Parathyroid adenoma (tissue), 2 donors: ENCODE data around the gene PFDN5.
A peak's percentile ranks its signal among the peaks of the same experiment; 100 is the strongest.
"Not testable (repeated sequence)": the region's sequence is repeated elsewhere in the genome, so short reads cannot be mapped to it uniquely, and the experiment has no call there.

Experiments used
- H2AFZ ChIP-seq: fragments of 300-600 bp; sonication (generic); one replicate; pipeline ENCODE4 v1.7.0; 2017; ENCODE audit warnings: antibody characterized with exemption, mild to moderate bottlenecking
- H3K27ac ChIP-seq: fragments of 300-600 bp; sonication (generic); one replicate; pipeline ENCODE4 v1.7.0; 2017
- H3K27me3 ChIP-seq: fragments of 300-600 bp; sonication (generic); one replicate; pipeline ENCODE4 v1.7.0; 2017; ENCODE audit warnings: low read length; ENCODE audit not compliant: control insufficient read depth, insufficient read depth
- H3K36me3 ChIP-seq: fragments of 300-600 bp; sonication (generic); one replicate; pipeline ENCODE4 v1.7.0; 2017; ENCODE audit warnings: low read length; ENCODE audit not compliant: control insufficient read depth, insufficient read depth
- H3K4me1 ChIP-seq: fragments of 300-600 bp; sonication (generic); one replicate; pipeline ENCODE4 v1.7.0; 2017; ENCODE audit warnings: control low read depth
- H3K4me2 ChIP-seq: fragments of 300-600 bp; sonication (generic); one replicate; pipeline ENCODE4 v1.7.0; 2017; ENCODE audit warnings: low read length
- H3K4me3 ChIP-seq: fragments of 300-600 bp; sonication (generic); one replicate; pipeline ENCODE4 v1.7.0; 2017; ENCODE audit warnings: low read depth, low read length
- H3K79me2 ChIP-seq: fragments of 300-600 bp; sonication (generic); one replicate; pipeline ENCODE4 v1.7.0; 2017; ENCODE audit warnings: control low read depth
- H3K9ac ChIP-seq: fragments of 300-600 bp; sonication (generic); one replicate; pipeline ENCODE4 v1.7.0; 2017; ENCODE audit warnings: mild to moderate bottlenecking
- H3K9me3 ChIP-seq: fragments of 300-600 bp; sonication (generic); one replicate; pipeline ENCODE4 v1.7.0; 2017; ENCODE audit warnings: low read length; ENCODE audit not compliant: control insufficient read depth
- TF ChIP-seq, protein P1 (sequence below): fragments of 300-600 bp; sonication (generic); IDR thresholded peaks from one replicate; pipeline ENCODE4 v1.7.0; 2017; ENCODE audit warnings: antibody characterized with exemption, mild to moderate bottlenecking
- donor health status: primary hyperparathyroidism.

Gene PFDN5

DNA sequence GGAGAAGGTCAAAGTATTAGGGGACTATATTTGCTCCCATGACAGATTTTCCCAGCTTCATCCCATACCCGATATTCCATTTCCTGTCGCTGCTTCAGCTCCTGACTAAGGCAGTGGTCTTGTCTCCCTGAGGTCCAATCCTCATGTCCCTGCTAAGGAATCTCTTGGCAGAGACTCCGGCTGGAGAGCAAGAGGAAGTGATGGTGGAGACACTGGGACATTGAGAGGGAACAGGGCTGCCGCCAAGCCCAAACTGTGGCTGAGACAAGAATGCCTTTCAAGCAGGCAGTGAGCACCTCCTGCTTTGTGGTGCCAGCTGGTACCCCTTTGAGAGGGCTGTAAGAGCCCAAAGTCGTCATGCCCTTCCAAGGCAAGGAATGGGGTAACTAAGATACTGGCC is 35.3 kb downstream of the PFDN5 start:
- no peaks in the 10 kb centered on the region for H3K36me3 ChIP-seq
- no peak overlapping the region for H2AFZ ChIP-seq
- H3K27me3 ChIP-seq = no peaks in the 10 kb centered on the region
- H3K27ac ChIP-seq = peak overlapping the region; percentile 39
- H3K9me3 ChIP-seq = no peaks in the 10 kb centered on the region
- no peak overlapping the region for H3K9ac ChIP-seq
- TF ChIP-seq, protein P1, sequence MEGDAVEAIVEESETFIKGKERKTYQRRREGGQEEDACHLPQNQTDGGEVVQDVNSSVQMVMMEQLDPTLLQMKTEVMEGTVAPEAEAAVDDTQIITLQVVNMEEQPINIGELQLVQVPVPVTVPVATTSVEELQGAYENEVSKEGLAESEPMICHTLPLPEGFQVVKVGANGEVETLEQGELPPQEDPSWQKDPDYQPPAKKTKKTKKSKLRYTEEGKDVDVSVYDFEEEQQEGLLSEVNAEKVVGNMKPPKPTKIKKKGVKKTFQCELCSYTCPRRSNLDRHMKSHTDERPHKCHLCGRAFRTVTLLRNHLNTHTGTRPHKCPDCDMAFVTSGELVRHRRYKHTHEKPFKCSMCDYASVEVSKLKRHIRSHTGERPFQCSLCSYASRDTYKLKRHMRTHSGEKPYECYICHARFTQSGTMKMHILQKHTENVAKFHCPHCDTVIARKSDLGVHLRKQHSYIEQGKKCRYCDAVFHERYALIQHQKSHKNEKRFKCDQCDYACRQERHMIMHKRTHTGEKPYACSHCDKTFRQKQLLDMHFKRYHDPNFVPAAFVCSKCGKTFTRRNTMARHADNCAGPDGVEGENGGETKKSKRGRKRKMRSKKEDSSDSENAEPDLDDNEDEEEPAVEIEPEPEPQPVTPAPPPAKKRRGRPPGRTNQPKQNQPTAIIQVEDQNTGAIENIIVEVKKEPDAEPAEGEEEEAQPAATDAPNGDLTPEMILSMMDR = no peak
- H3K79me2 ChIP-seq = no peaks in the 10 kb centered on the region
- no peak overlapping the region for H3K4me2 ChIP-seq
- H3K4me1 ChIP-seq = no peaks in the 10 kb centered on the region
- H3K4me3 ChIP-seq = no peak overlapping the region

DNA sequence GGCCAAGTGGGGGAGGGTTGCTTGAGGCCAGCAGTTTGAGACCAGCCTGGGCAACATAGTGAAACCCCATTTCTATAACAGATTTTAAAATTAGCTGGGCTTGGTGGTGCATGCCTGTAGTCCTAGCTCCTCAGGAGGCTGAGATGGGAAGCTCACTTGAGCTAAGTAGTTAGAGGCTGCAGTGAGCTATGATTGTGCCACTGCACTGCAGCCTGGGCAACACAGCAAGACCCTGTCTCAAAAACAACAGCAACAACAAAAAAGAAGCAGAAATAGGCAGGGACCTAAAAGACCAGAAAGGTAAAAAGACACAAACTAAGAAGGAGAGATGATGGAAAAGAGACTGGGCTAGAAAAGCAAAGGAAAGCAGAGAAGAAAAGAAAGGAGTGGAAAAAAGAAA is 37.0 kb downstream of the PFDN5 start:
- H3K27me3 ChIP-seq, H3K9ac ChIP-seq, H3K4me2 ChIP-seq, H3K4me3 ChIP-seq, H2AFZ ChIP-seq, H3K79me2 ChIP-seq, H3K9me3 ChIP-seq, H3K4me1 ChIP-seq, H3K27ac ChIP-seq, H3K36me3 ChIP-seq: not testable (repeated sequence)

DNA sequence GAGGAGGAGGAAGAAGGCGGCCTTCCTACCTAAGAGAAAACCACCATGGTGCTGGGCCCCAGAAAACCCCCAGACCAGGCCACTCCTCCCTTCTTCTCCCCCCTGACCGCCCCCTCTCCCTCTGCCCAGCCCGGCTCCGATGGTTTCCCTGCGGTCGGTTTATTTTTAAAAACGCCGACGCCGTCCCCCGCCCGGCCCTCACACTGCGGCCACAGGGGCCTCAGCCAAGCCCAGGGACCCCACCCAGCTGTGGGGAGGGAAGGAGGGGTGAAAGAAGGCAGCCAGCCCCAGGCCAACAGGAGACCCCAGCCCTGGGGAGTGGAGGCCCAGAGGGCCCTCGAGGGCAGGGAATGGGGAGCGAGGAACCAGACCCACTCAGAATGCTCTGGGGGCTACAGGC is 37.4 kb downstream of the PFDN5 start:
- TF ChIP-seq, protein P1 = no peak
- Histone ChIP-seq H3K4me2 (no peak overlapping the region), H3K36me3 (no peaks in the 10 kb centered on the region), H3K9me3 (no peaks in the 10 kb centered on the region), H3K27ac (no peak overlapping the region), H2AFZ (no peak overlapping the region), H3K79me2 (no peaks in the 10 kb centered on the region), H3K4me1 (no peaks in the 10 kb centered on the region), H3K27me3 (no peaks in the 10 kb centered on the region), H3K9ac (no peak overlapping the region), H3K4me3 (no peak overlapping the region)

DNA sequence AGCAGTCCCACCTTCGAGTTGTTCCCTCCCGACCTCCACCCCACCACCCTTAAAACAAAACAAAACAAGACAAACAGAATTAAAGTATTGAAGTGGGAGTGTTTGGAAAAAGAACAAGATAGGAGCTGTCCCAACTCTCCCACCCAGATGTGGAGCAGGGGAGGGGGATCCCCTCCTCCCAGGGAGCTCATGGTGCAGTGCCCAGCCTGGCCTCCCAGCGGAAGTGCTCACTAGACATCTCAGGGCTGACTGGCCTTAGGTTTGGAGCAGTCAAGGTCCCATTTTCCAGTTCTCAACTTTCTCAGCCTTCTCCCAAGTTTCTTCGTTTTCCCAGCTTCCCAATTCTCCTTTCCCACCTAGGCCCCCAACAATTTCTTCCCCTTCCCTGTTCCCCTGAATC is 37.9 kb downstream of the PFDN5 start:
- no peaks in the 10 kb centered on the region for H3K79me2 ChIP-seq
- no peak overlapping the region for H3K9ac ChIP-seq
- no peak overlapping the region for H3K27ac ChIP-seq
- H3K4me2 ChIP-seq = no peak overlapping the region
- no peak overlapping the region for H3K4me3 ChIP-seq
- H3K36me3 ChIP-seq = no peaks in the 10 kb centered on the region
- H3K4me1 ChIP-seq = no peaks in the 10 kb centered on the region
- H2AFZ ChIP-seq = no peak overlapping the region
- TF ChIP-seq, protein P1 = no peak
- H3K9me3 ChIP-seq = no peaks in the 10 kb centered on the region
- no peaks in the 10 kb centered on the region for H3K27me3 ChIP-seq

DNA sequence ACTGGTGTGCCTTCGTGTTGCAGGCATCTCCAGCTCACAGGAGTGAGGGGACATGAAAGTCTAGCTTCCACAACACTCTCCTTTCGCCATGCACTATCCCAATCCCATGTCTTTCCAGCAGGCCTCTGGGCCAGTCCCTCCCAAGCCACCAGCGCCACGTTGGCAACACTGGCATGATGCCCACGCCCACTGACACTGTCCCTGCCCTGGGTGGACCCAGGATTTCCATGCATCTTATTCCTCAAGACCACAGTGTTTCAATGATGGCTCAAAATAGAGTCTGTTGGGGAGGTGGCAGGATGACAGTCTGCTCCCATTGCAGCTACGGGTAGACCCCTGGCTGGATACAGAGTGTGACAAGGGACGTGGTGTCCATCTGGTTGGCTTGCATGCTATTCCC is 38.5 kb downstream of the PFDN5 start:
- Histone ChIP-seq H3K79me2 (no peaks in the 10 kb centered on the region), H3K27me3 (no peaks in the 10 kb centered on the region), H3K36me3 (no peaks in the 10 kb centered on the region), H2AFZ (no peak overlapping the region), H3K27ac (no peak overlapping the region), H3K9me3 (no peaks in the 10 kb centered on the region), H3K9ac (no peak overlapping the region), H3K4me3 (no peak overlapping the region), H3K4me1 (no peaks in the 10 kb centered on the region), H3K4me2 (no peak overlapping the region)
- TF ChIP-seq, protein P1 = no peak
